ENCODE data around the gene CCSER1. TPM values are rescaled to one million over a fixed set of nuclear protein-coding genes. Genes with fewer than 3 reads are reported as not detected.

The CCSER1 gene
- total and polyA plus RNA-seq, 2 of the 8 experiments (the other 6 are each of a cell fraction or from before 2014, with no cell fraction given), result 0.26 to 0.84 TPM

- POLR2A ChIA-PET (ENCODE audit: partially characterized antibody), result no interaction called here
- Histone ChIP-seq H3K27ac (ENCODE audit: low read depth, low read length) (no peak overlapping the region), H2BK5ac (ENCODE audit: low read depth, low read length) (no peak overlapping the region), H3K79me1 (ENCODE audit: low read depth, low read length) (no peaks in the 10 kb centered on the region), H3K4ac (replicated peaks; ENCODE audit: insufficient read length, low read depth, low read length) (no peak overlapping the region), H3K9ac (replicated peaks in 1 of 4; ENCODE audit: extremely low read depth in 1 of 4, low read depth in 3 of 4, low read length in 3 of 4) (no peak overlapping the region), H3K23me2 (ENCODE audit: low read depth, low read length) (no peaks in the 10 kb centered on the region), H4K20me1 (replicated peaks in 1 of 2; ENCODE audit: control insufficient read depth in 1 of 2, insufficient read depth in 2 of 2, low read length in 2 of 2) (no peaks in the 10 kb centered on the region), H3K4me2 (ENCODE audit: insufficient read depth in 1 of 2, low read depth in 2 of 2, low read length in 2 of 2) (no peak overlapping the region), H2BK12ac (ENCODE audit: low read depth, low read length) (no peak overlapping the region), H2AK5ac (ENCODE audit: low read depth, low read length) (no peak overlapping the region), H3K9me3 (ENCODE audit: insufficient read depth in 2 of 2, low read depth in 1 of 2, low read length in 1 of 2) (no peaks in the 10 kb centered on the region), H3K4me1 (replicated peaks in 1 of 4; ENCODE audit: control insufficient read depth in 3 of 4, insufficient read depth in 4 of 4, low read length in 3 of 4) (no peaks in the 10 kb centered on the region), H2BK15ac (ENCODE audit: low read length) (no peak overlapping the region), H3K56ac (replicated peaks; ENCODE audit: insufficient read length, low read depth, low read length) (no peak overlapping the region), H3K23ac (ENCODE audit: insufficient read length) (no peak overlapping the region), H2BK120ac (replicated peaks; ENCODE audit: low read depth, low read length) (no peak overlapping the region), H3K18ac (ENCODE audit: extremely low read depth, low read length) (no peak overlapping the region), H4K5ac (ENCODE audit: insufficient read length, low read depth, low read length) (no peak overlapping the region), H4K8ac (ENCODE audit: extremely low read depth, insufficient read depth, low read length) (no peak overlapping the region), H2AFZ (ENCODE audit: low read length) (no peak overlapping the region), H3K36me3 (ENCODE audit: control insufficient read depth in 2 of 4, insufficient read depth in 4 of 4, low read length in 3 of 4) (no peaks in the 10 kb centered on the region), H3K27me3 (replicated peaks in 1 of 4; ENCODE audit: control insufficient read depth in 3 of 4, extremely low read depth in 1 of 4, insufficient read depth in 3 of 4, low read length in 3 of 4) (no peaks in the 10 kb centered on the region), H3K14ac (ENCODE audit: insufficient read length) (no peak overlapping the region), H4K91ac (replicated peaks; ENCODE audit: insufficient read length, low read length) (no peak overlapping the region), H3K79me2 (ENCODE audit: control insufficient read depth in 1 of 2, insufficient read depth in 2 of 2, low read length in 2 of 2) (no peaks in the 10 kb centered on the region), H3K4me3 (ENCODE audit: extremely low read depth in 1 of 4, insufficient read depth in 2 of 4, low read depth in 3 of 4, low read length in 4 of 4) (no peak overlapping the region), H2BK20ac (ENCODE audit: low read length) (no peak overlapping the region)
- TF ChIP-seq GABPA (IDR thresholded peaks at IDR 0.05; ENCODE audit: borderline replicate concordance, insufficient read depth, low read length), result no peak
- TF ChIP-seq RAD21 (IDR thresholded peaks at IDR 0.05 in 1 of 2, conservative IDR thresholded peaks at IDR 0.05 in 1 of 2; ENCODE audit: low read depth in 2 of 2, low read length in 2 of 2), result peak; percentile 77 to 81
- TF ChIP-seq BRCA1 (IDR thresholded peaks at IDR 0.05; ENCODE audit: low read depth, low read length), result no peak
- TF ChIP-seq SIN3A (conservative IDR thresholded peaks at IDR 0.05 in 1 of 2, IDR thresholded peaks at IDR 0.05 in 1 of 2; ENCODE audit: low read depth in 1 of 2, low read length in 2 of 2), result no peak
- TF ChIP-seq CTCF (IDR thresholded peaks at IDR 0.05; ENCODE audit: control extremely low read depth in 1 of 3, insufficient read depth in 1 of 3, low read depth in 1 of 3, low read length in 3 of 3), result peak in 2 of 3 experiments; percentile 34 to 50; a peak in 2 of 4 replicates
- TF ChIP-seq EGR1 (IDR thresholded peaks at IDR 0.05; ENCODE audit: borderline replicate concordance, low read depth, low read length), result no peak
- no peak for TF ChIP-seq KDM5A (IDR thresholded peaks at IDR 0.05; ENCODE audit: low read length)
- TF ChIP-seq GTF2F1 (IDR thresholded peaks at IDR 0.05; ENCODE audit: borderline replicate concordance, low read depth, low read length), result no peak
- TF ChIP-seq TBP (IDR thresholded peaks at IDR 0.05; ENCODE audit: low read depth, low read length), result no peak
- no peak for TF ChIP-seq SP4 (IDR thresholded peaks at IDR 0.05; ENCODE audit: low read length)
- DNase-seq (ENCODE audit: low read depth in 1 of 2, low spot score in 2 of 2) (no peak), FAIRE-seq (no peak)
- CTCF ChIA-PET (ENCODE audit: partially characterized antibody), result no interaction called here
Observed at GRCh38 chr4:91502365-91502764, 1375.2 kb downstream of the CCSER1 start.
